ENCODE data around the gene FETUB. TPM values are rescaled to one million over a fixed set of nuclear protein-coding genes. Genes with fewer than 3 reads are reported as not detected.

Gene FETUB
- total RNA-seq, 1 experiment from 2014 or later, result not detected

Other genes with a start within 250 kb of the FETUB start
- 1.6 and 3.2 TPM in 2 replicates for gene CRYGS, start 96.0 kb upstream of the FETUB start, total RNA-seq (2022)
- gene TBCCD1, start 73.1 kb upstream of the FETUB start, total RNA-seq (2022), result 14.5 and 14.7 TPM in 2 replicates
- gene DNAJB11, start 69.7 kb upstream of the FETUB start, total RNA-seq (2022), result 93.1 and 95.7 TPM in 2 replicates
- gene AHSG, start 27.3 kb upstream of the FETUB start, total RNA-seq (2022), result 222 and 237 TPM in 2 replicates
- 0.12 TPM in 1 of 2 replicates, not detected in the other for gene HRG, start 25.6 kb downstream of the FETUB start, total RNA-seq (2022)
- gene KNG1, start 77.0 kb downstream of the FETUB start, total RNA-seq (2022), result 6.7 and 9.5 TPM in 2 replicates
- 346 and 359 TPM in 2 replicates for gene EIF4A2, start 143.2 kb downstream of the FETUB start, total RNA-seq (2022)
- 52.6 and 62.2 TPM in 2 replicates for gene RFC4, start 166.1 kb downstream of the FETUB start, total RNA-seq (2022)
- not detected in 2 replicates for gene ADIPOQ, start 202.3 kb downstream of the FETUB start, total RNA-seq (2022)